Measurements from ENCODE around the gene GTF3C4.

GRCh38 chr9:132728497-132728896 is 58.2 kb downstream of the GTF3C4 start:
- TF ChIP-seq POLR2A (IDR thresholded peaks at IDR 0.05; ENCODE audit: low read depth, low read length) (no peak), POLR2AphosphoS5 (IDR thresholded peaks at IDR 0.05; ENCODE audit: low read depth, low read length) (no peak)
